Naive thymus-derived CD4-positive, alpha-beta T cell (primary cell): ENCODE data around the gene OXCT1. TPM values are rescaled to one million over a fixed set of nuclear protein-coding genes. Genes with fewer than 3 reads are reported as not detected.
"Not testable (repeated sequence)": the region's sequence is repeated elsewhere in the genome, so short reads cannot be mapped to it uniquely, and the experiment has no call there.

ENCODE experiments used
- ATAC-seq: fragments of 150-1000 bp; cut with Tn5 transposase; 2 replicates; pipeline ENCODE4 v1.10.0; 2021; ENCODE audit warnings: mild to moderate bottlenecking, moderate library complexity
- CTCF ChIA-PET: fragments of 350-600 bp; sonication (Branson Sonifier 250); formaldehyde crosslinking; loops from one replicate; lab custom pipeline; 2021; ENCODE audit warnings: antibody characterized with exemption; lab: Charles Lee
- POLR2A ChIA-PET: fragments of 350-600 bp; sonication (Branson Sonifier 250); formaldehyde crosslinking; loops from one replicate; lab custom pipeline; 2021; ENCODE audit warnings: antibody characterized with exemption, inconsistent platforms; lab: Charles Lee
- DNase-seq, 9 donors: peaks; one replicate each; pipeline versions ENCODE4 v3.0.0 to v3.0.0-alpha.2; 2020 to 2022; ENCODE audit warnings: mixed read lengths in 1 of 9
- H3K27ac ChIP-seq: one replicate; pipeline ENCODE4 v1.7.0; 2013; ENCODE audit warnings: mild to moderate bottlenecking, low read depth, low read length, moderate library complexity
- H3K27me3 ChIP-seq, 2 donors: one replicate each; pipeline ENCODE4 v1.7.0; 2013; ENCODE audit warnings: low read length in 2 of 2, mild to moderate bottlenecking in 2 of 2, moderate library complexity in 2 of 2; ENCODE audit not compliant: control insufficient read depth in 2 of 2, insufficient read depth in 2 of 2
- H3K36me3 ChIP-seq, 3 experiments: 1 replicate in 2 of 3; 2 replicates in 1 of 3; pipeline ENCODE4 v1.7.0; 2013; ENCODE audit warnings: low read length in 3 of 3, mild to moderate bottlenecking in 3 of 3, moderate library complexity in 1 of 3; ENCODE audit not compliant: insufficient read depth in 3 of 3, control insufficient read depth in 2 of 3
- H3K4me1 ChIP-seq, 2 donors: one replicate each; pipeline ENCODE4 v1.7.0; 2013; ENCODE audit warnings: low read length in 2 of 2, mild to moderate bottlenecking in 2 of 2, moderate library complexity in 1 of 2; ENCODE audit not compliant: control insufficient read depth in 2 of 2, insufficient read depth in 2 of 2
- H3K4me3 ChIP-seq: 2 replicates; pipeline ENCODE4 v1.7.0; 2013; ENCODE audit warnings: mild to moderate bottlenecking, low read length
- H3K9me3 ChIP-seq, 3 experiments: 1 replicate in 2 of 3; 2 replicates in 1 of 3; pipeline ENCODE4 v1.7.0; 2013; ENCODE audit warnings: low read length in 3 of 3; ENCODE audit not compliant: control insufficient read depth in 2 of 3
- H3K27ac Mint-ChIP-seq, 9 donors: one replicate each; pipeline ENCODE4 v1.8.0; 2020 to 2022; ENCODE audit warnings: mixed read lengths in 9 of 9, mild to moderate bottlenecking in 8 of 9, moderate library complexity in 5 of 9, inconsistent platforms in 2 of 9
- H3K27me3 Mint-ChIP-seq, 5 donors: one replicate each; pipeline ENCODE4 v1.8.0; 2021 to 2022; ENCODE audit warnings: mixed read lengths in 5 of 5, mild to moderate bottlenecking in 1 of 5
- H3K36me3 Mint-ChIP-seq, 5 donors: one replicate each; pipeline ENCODE4 v1.8.0; 2020 to 2022; ENCODE audit warnings: mixed read lengths in 5 of 5, mild to moderate bottlenecking in 3 of 5, inconsistent platforms in 1 of 5
- H3K4me1 Mint-ChIP-seq, 7 donors: one replicate each; pipeline ENCODE4 v1.8.0; 2020 to 2022; ENCODE audit warnings: mixed read lengths in 7 of 7, mild to moderate bottlenecking in 3 of 7, inconsistent platforms in 1 of 7
- H3K4me3 Mint-ChIP-seq, 10 donors: one replicate each; pipeline ENCODE4 v1.8.0; 2020 to 2022; ENCODE audit warnings: mild to moderate bottlenecking in 10 of 10, mixed read lengths in 10 of 10, moderate library complexity in 6 of 10, inconsistent platforms in 2 of 10
- H3K9me3 Mint-ChIP-seq, 11 donors: one replicate each; pipeline ENCODE4 v1.8.0; 2020 to 2022; ENCODE audit warnings: mixed read lengths in 11 of 11, mild to moderate bottlenecking in 4 of 11, inconsistent platforms in 1 of 11, moderate library complexity in 1 of 11
- intact Hi-C, 2 donors: fragments of 100-400 bp; cut with micrococcal nuclease; formaldehyde crosslinking; loops; one replicate each; pipeline ENCODE4 v1.15.1; 2023
- polyA plus RNA-seq, 2 donors: library from polyadenylated mRNA; unstranded; fragments of 300-500 nt; fragmentation: Illumina TruSeq; gene quantifications; one replicate each; pipeline ENCODE4 v1.2.3, GENCODE V29; 2021
- total RNA-seq, 6 experiments: library from RNA in 5 of 6; stranded (reverse) in 5 of 6; gene quantifications; 1 replicate in 5 of 6; 2 replicates in 1 of 6; pipeline ENCODE4 v1.2.3 and lab custom pipeline; 2021 to 2026

OXCT1 gene
- total and polyA plus RNA-seq, 7 experiments from 2014 or later = 18.6 to 53.1 (median 30.0) TPM

- ChIA-PET POLR2A (no interaction called here), CTCF (no interaction called here)
- no peak for DNase-seq
- no peak overlapping the region for H3K27ac ChIP-seq
- H3K27me3 Mint-ChIP-seq = peaks cover 0 to 23% (median 3%) of the 10 kb centered on the region in 5 donors
- H3K27ac Mint-ChIP-seq = no peak overlapping the region
- peaks cover 0 to 3% (median 0%) of the 10 kb centered on the region in 7 donors for H3K4me1 Mint-ChIP-seq
- no peaks in the 10 kb centered on the region for H3K36me3 Mint-ChIP-seq
- no peak overlapping the region for H3K4me3 Mint-ChIP-seq
- no peaks in the 10 kb centered on the region for H3K4me1 ChIP-seq
- H3K9me3 Mint-ChIP-seq = peaks cover 0 to 8% (median 0%) of the 10 kb centered on the region in 11 donors
- H3K27me3 ChIP-seq = no peaks in the 10 kb centered on the region
- no peak for ATAC-seq
- H3K9me3 ChIP-seq = no peaks in the 10 kb centered on the region
- H3K36me3 ChIP-seq = no peaks in the 10 kb centered on the region
- intact Hi-C loops = no loop called here
- no peak overlapping the region for H3K4me3 ChIP-seq
Observed at GRCh38 chr5:41722359-41722950, 147.8 kb downstream of the OXCT1 start.

GRCh38 chr5:41721516-41721915, 148.7 kb downstream of the OXCT1 start:
- H3K9me3 Mint-ChIP-seq = peaks cover 2 to 16% (median 7%) of the 10 kb centered on the region in 11 donors
- no peak overlapping the region for H3K27ac Mint-ChIP-seq
- ChIA-PET POLR2A (no interaction called here), CTCF (no interaction called here)
- no peak for ATAC-seq
- peaks cover 0 to 3% (median 0%) of the 10 kb centered on the region in 7 donors for H3K4me1 Mint-ChIP-seq
- Histone ChIP-seq H3K27ac (no peak overlapping the region), H3K4me3 (no peak overlapping the region), H3K9me3 (no peaks in the 10 kb centered on the region), H3K4me1 (no peaks in the 10 kb centered on the region), H3K36me3 (no peaks in the 10 kb centered on the region), H3K27me3 (no peaks in the 10 kb centered on the region)
- H3K27me3 Mint-ChIP-seq = peaks cover 0 to 25% (median 9%) of the 10 kb centered on the region in 5 donors
- DNase-seq = no peak
- intact Hi-C loops = no loop called here
- H3K36me3 Mint-ChIP-seq = peaks cover 0 to 5% (median 0%) of the 10 kb centered on the region in 5 donors
- no peak overlapping the region for H3K4me3 Mint-ChIP-seq

DNA sequence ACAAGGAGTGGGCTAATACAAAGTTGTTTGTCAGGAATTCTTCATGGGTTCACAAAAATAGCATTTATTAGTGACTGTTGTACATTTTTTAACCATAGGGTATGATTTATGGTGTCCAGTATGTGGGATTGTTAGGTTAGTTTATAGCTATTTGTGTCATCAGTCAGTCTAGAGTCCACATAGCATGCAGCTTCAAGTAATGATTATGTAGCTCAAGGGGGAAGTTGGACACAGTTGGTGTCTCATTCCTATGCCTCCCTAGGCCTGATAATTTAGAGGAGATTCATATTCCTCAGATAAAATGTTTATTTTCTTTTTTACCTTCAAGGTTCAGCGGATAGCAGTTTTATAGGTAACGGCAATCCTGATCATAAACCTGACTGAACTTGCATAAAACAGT, 153.8 kb downstream of the OXCT1 start:
- Mint-ChIP-seq H3K4me3 (no peak overlapping the region), H3K9me3 (peaks cover 5 to 55% (median 27%) of the 10 kb centered on the region in 11 donors), H3K36me3 (peaks cover 0 to 8% (median 0%) of the 10 kb centered on the region in 5 donors), H3K27ac (no peak overlapping the region), H3K4me1 (peaks cover 0 to 3% (median 0%) of the 10 kb centered on the region in 7 donors), H3K27me3 (peaks cover 0 to 23% (median 13%) of the 10 kb centered on the region in 5 donors)
- ATAC-seq (no peak), DNase-seq (no peak)
- intact Hi-C loops = no loop called here
- CTCF ChIA-PET = no interaction called here
- H3K27me3 ChIP-seq = peaks cover 0 to 3% of the 10 kb centered on the region in 2 donors
- POLR2A ChIA-PET = no interaction called here
- H3K9me3 ChIP-seq = no peaks in the 10 kb centered on the region
- H3K4me1 ChIP-seq = no peaks in the 10 kb centered on the region
- H3K36me3 ChIP-seq = no peaks in the 10 kb centered on the region
- H3K4me3 ChIP-seq = no peak overlapping the region
- no peak overlapping the region for H3K27ac ChIP-seq

DNA sequence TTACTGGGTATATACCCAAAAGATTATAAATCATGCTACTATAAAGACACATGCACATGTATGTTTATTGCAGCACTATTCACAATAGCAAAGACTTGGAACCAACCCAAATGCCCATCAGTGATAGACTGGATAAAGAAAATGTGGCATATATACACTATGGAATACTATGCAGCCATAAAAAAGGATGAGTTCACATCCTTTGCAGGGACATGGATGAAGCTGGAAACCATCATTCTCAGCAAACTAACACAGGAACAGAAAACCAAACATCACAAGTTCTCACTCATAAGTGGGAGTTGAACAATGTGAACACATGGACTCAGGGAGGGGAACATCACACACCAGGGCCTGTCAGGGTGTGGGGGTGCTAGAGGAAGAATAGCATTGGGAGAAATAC, 155.8 kb downstream of the OXCT1 start:
- H3K4me1 ChIP-seq, CTCF ChIA-PET, ATAC-seq, H3K27ac ChIP-seq, intact Hi-C loops, POLR2A ChIA-PET, H3K27ac Mint-ChIP-seq, H3K36me3 ChIP-seq, H3K27me3 ChIP-seq, H3K4me3 Mint-ChIP-seq, H3K4me1 Mint-ChIP-seq, H3K9me3 ChIP-seq, DNase-seq, H3K4me3 ChIP-seq, H3K36me3 Mint-ChIP-seq: not testable (repeated sequence)
- H3K9me3 Mint-ChIP-seq = peaks cover 5 to 69% (median 27%) of the 10 kb centered on the region in 11 donors
- peaks cover 0 to 17% (median 14%) of the 10 kb centered on the region in 5 donors for H3K27me3 Mint-ChIP-seq

DNA sequence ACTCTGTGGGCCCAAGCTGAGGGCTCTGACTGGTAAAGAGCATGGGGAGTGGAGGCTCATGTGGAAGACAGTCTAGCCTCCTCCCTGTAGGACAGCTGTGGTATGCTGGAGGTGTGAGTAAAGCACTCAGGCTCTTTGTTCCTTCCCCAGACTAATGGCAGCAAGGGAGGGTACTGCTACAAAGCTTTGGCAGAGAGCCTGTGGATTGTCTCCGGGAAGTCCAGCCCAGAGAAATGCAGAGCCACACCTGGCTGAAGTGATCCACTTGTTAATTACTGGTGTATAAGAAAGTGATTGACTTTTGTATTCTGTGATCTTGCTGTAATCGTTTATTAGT, 161.7 kb downstream of the OXCT1 start:
- Mint-ChIP-seq H3K27ac (no peak overlapping the region), H3K4me1 (no peaks in the 10 kb centered on the region), H3K4me3 (no peak overlapping the region), H3K9me3 (peaks cover 0 to 55% (median 26%) of the 10 kb centered on the region in 11 donors), H3K36me3 (peaks cover 0 to 8% (median 3%) of the 10 kb centered on the region in 5 donors), H3K27me3 (peaks cover 6 to 24% (median 9%) of the 10 kb centered on the region in 5 donors)
- no peaks in the 10 kb centered on the region for H3K9me3 ChIP-seq
- ChIA-PET POLR2A (no interaction called here), CTCF (no interaction called here)
- intact Hi-C loops = loop anchor here in 1 of 2 donors (1.0 kb wide), 1 partner anchor 135 kb away; no protein-coding TSS in a partner anchor
- DNase-seq = no peak
- ATAC-seq = no peak
- H3K36me3 ChIP-seq = no peaks in the 10 kb centered on the region
- H3K4me1 ChIP-seq = no peaks in the 10 kb centered on the region
- H3K27me3 ChIP-seq = peaks cover 0 to 3% of the 10 kb centered on the region in 2 donors
- no peak overlapping the region for H3K27ac ChIP-seq
- no peak overlapping the region for H3K4me3 ChIP-seq

DNA sequence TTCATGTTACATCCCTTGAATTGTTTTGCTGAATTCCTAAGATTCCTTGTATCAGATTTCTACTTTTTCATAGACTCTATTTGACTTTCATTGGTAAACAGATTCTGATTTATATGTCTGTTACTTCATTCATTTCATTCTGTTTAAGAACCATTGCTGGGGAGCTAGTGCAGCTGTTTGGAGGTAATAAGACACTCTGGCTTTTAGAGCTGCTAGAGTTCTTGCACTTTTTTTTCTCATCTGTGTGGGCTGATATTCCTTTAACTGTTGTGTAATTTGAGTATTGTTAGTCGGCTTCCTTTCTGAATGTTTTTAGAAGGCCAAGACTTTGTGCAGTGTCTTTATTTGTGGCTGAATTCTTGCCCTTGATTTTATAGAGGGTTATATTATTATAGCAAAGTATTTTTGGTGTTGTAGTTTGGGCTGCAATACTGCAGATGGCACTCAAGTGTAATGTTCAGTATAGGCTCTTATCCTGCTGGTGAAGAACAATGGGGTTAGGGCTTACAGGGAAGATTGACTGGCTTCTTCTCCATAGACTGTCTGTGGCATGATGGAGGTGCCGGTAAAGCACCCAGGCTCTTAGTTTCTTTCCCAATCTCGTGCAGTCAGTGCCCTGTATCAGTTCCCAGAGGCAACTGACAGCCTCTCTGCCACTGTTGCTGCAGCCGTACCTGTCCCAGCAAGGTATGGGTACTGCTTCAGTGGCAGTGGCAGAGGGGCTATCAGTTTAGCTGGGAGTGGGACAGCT, 162.2 kb downstream of the OXCT1 start:
- no peaks in the 10 kb centered on the region for H3K9me3 ChIP-seq
- no peak for ATAC-seq
- intact Hi-C loops = loop anchor here in 1 of 2 donors (1.0 kb wide), 1 partner anchor 135 kb away; no protein-coding TSS in a partner anchor
- no peaks in the 10 kb centered on the region for H3K36me3 ChIP-seq
- Mint-ChIP-seq H3K4me1 (no peaks in the 10 kb centered on the region), H3K4me3 (no peak overlapping the region), H3K27me3 (peaks cover 5 to 29% (median 7%) of the 10 kb centered on the region in 5 donors), H3K36me3 (peaks cover 0 to 8% (median 3%) of the 10 kb centered on the region in 5 donors), H3K9me3 (peaks cover 0 to 54% (median 22%) of the 10 kb centered on the region in 11 donors), H3K27ac (no peak overlapping the region)
- no peak overlapping the region for H3K27ac ChIP-seq
- ChIA-PET CTCF (no interaction called here), POLR2A (no interaction called here)
- DNase-seq = no peak
- no peak overlapping the region for H3K4me3 ChIP-seq
- peaks cover 0 to 3% of the 10 kb centered on the region in 2 donors for H3K27me3 ChIP-seq
- no peaks in the 10 kb centered on the region for H3K4me1 ChIP-seq
